ENCODE measurements around the gene NAP1L4. TPM values are rescaled to one million over a fixed set of nuclear protein-coding genes. Genes with fewer than 3 reads are reported as not detected.

NAP1L4 gene
- total RNA-seq, 1 experiment from 2014 or later, result 274 TPM

- in situ Hi-C loops (cut with HindIII; ENCODE audit: low pct_unique_long_range_greater_than_20kb, low sequenced_read_pairs) (no loop called here), intact Hi-C loops (cut with micrococcal nuclease; ENCODE audit: unreplicated experiment) (no loop called here)
- Histone ChIP-seq H3K36me3 (ENCODE audit: control insufficient read depth, insufficient read depth, low read length) (no peaks in the 10 kb centered on the region; the same call in 1 of the 2 replicates), H3K9me3 (ENCODE audit: control insufficient read depth, insufficient read depth, low read depth, low read length) (no peaks in the 10 kb centered on the region), H3K4me3 (ENCODE audit: low read depth in 2 of 2, low read length in 2 of 2) (peak overlapping the region; percentile 73 to 75), H3K4me1 (ENCODE audit: control insufficient read depth, insufficient read depth, low read length) (peaks cover 49% of the 10 kb centered on the region), H3K27ac (ENCODE audit: low read length) (peak overlapping the region; percentile 86), H3K27me3 (ENCODE audit: control insufficient read depth, insufficient read depth, low read length) (no peaks in the 10 kb centered on the region)
- ChIA-PET CTCF (interaction anchor here (0.9 to 1.2 kb wide), 3 partner anchors 10 to 27 kb away, joined by 3 to 4 read pairs (median 3); no protein-coding TSS in a partner anchor), POLR2A (interaction anchor here (0.7 to 1.9 kb wide), 3 partner anchors 10 to 52 kb away, joined by 3 to 7 read pairs (median 4); partner anchors contain the start of gene PHLDA2)
- peak; percentile 14 for ATAC-seq
- no peak for DNase-seq (ENCODE audit: low read depth, low spot score)
- BruUV-seq (replicated peaks), result no TSS peak
- TF ChIP-seq POLR2AphosphoS5 (IDR thresholded peaks at IDR 0.05; ENCODE audit: low read depth, low read length), result no peak
- no peak for TF ChIP-seq TCF7L2 (IDR thresholded peaks at IDR 0.05; ENCODE audit: low read depth, low read length)
- TF ChIP-seq SIN3A (IDR thresholded peaks at IDR 0.05; ENCODE audit: borderline replicate concordance, insufficient read depth, low read depth, low read length), result 0 out of 2 replicates have a peak, but pooled peaks have one; percentile 22
- TF ChIP-seq REST (IDR thresholded peaks at IDR 0.05; ENCODE audit: insufficient read depth in 1 of 2, low read depth in 2 of 2, low read length in 1 of 2), result no peak
- TF ChIP-seq CTCF (IDR thresholded peaks at IDR 0.05), result no peak
Measured at GRCh38 chr11:2902784-2903671, 89.1 kb downstream of the NAP1L4 start.

GRCh38 chr11:2901854-2902783 lies 90.0 kb downstream of the NAP1L4 start:
- H3K36me3 ChIP-seq (ENCODE audit: control insufficient read depth, insufficient read depth, low read length), result no peaks in the 10 kb centered on the region; the same call in 1 of the 2 replicates
- H3K9me3 ChIP-seq (ENCODE audit: control insufficient read depth, insufficient read depth, low read depth, low read length), result no peaks in the 10 kb centered on the region
- CTCF ChIA-PET, result interaction anchor here (1.0 to 1.1 kb wide), 3 partner anchors 9 to 22 kb away, joined by 3 to 5 read pairs (median 4); no protein-coding TSS in a partner anchor
- DNase-seq (ENCODE audit: low read depth, low spot score) (peak; percentile 77), ATAC-seq (peak; percentile 91)
- peak overlapping the region; percentile 73 to 75 for H3K4me3 ChIP-seq (ENCODE audit: low read depth in 2 of 2, low read length in 2 of 2)
- peaks cover 49% of the 10 kb centered on the region for H3K4me1 ChIP-seq (ENCODE audit: control insufficient read depth, insufficient read depth, low read length)
- in situ Hi-C loops (cut with HindIII; ENCODE audit: low pct_unique_long_range_greater_than_20kb, low sequenced_read_pairs), result no loop called here
- H3K27ac ChIP-seq (ENCODE audit: low read length), result peak overlapping the region; percentile 86
- intact Hi-C loops (cut with micrococcal nuclease; ENCODE audit: unreplicated experiment), result no loop called here
- no peaks in the 10 kb centered on the region for H3K27me3 ChIP-seq (ENCODE audit: control insufficient read depth, insufficient read depth, low read length)
- no TSS peak for BruUV-seq (replicated peaks)
- no peak for TF ChIP-seq TCF7L2 (IDR thresholded peaks at IDR 0.05; ENCODE audit: low read depth, low read length)
- no peak for TF ChIP-seq REST (IDR thresholded peaks at IDR 0.05; ENCODE audit: insufficient read depth in 1 of 2, low read depth in 2 of 2, low read length in 1 of 2)
- no peak for TF ChIP-seq CTCF (IDR thresholded peaks at IDR 0.05)
- TF ChIP-seq SIN3A (IDR thresholded peaks at IDR 0.05; ENCODE audit: borderline replicate concordance, insufficient read depth, low read depth, low read length), result 0 out of 2 replicates have a peak, but pooled peaks have one; percentile 18
- POLR2A ChIA-PET, result interaction anchor here (0.6 to 1.9 kb wide), 5 partner anchors 20 to 488 kb away, joined by 3 to 11 read pairs (median 7); partner anchors contain the start of gene PHLDA2

All from Panc1 (cell line).